Fibroblast of villous mesenchyme (primary cell): ENCODE data around the gene MICAL2. TPM values are rescaled to one million over a fixed set of nuclear protein-coding genes. Genes with fewer than 3 reads are reported as not detected.

Source experiments
- DNase-seq: peaks from one replicate; pipeline ENCODE4 v3.0.0-alpha.2; 2010; ENCODE audit warnings: low read depth
- H3K4me3 ChIP-seq: 2 replicates; pipeline ENCODE4 v1.5.1; 2011; ENCODE audit warnings: low read depth, mild to moderate bottlenecking, low read length
- CTCF ChIP-seq: IDR thresholded peaks from 2 replicates; pipeline ENCODE4 v1.5.1; 2012; ENCODE audit warnings: low read depth, mild to moderate bottlenecking, low read length; ENCODE audit not compliant: insufficient read depth
- total RNA-seq: library from RNA; depleted of rRNA; stranded (reverse); fragments of >200 nt; gene quantifications from 2 replicates; pipeline ENCODE4 v1.2.3, GENCODE V29; 2012

The MICAL2 gene
- total RNA-seq, 1 donor: 164 TPM

GRCh38 chr11:12170984-12171383 lies 60.6 kb downstream of the MICAL2 start:
- DNase-seq: peak; percentile 89
- no peak for TF ChIP-seq CTCF
- no peak overlapping the region for H3K4me3 ChIP-seq

GRCh38 chr11:12171921-12172320 lies 61.5 kb downstream of the MICAL2 start:
- H3K4me3 ChIP-seq: no peak overlapping the region
- no peak for TF ChIP-seq CTCF
- DNase-seq: no peak

GRCh38 chr11:12172493-12173013 lies 62.2 kb downstream of the MICAL2 start:
- no peak for TF ChIP-seq CTCF
- no peak overlapping the region for H3K4me3 ChIP-seq
- DNase-seq: no peak

GRCh38 chr11:12173111-12173510 lies 62.7 kb downstream of the MICAL2 start:
- TF ChIP-seq CTCF: no peak
- no peak overlapping the region for H3K4me3 ChIP-seq
- no peak for DNase-seq

GRCh38 chr11:12174128-12174476 lies 63.7 kb downstream of the MICAL2 start:
- H3K4me3 ChIP-seq: no peak overlapping the region
- DNase-seq: no peak
- no peak for TF ChIP-seq CTCF

GRCh38 chr11:12174477-12175143 lies 64.2 kb downstream of the MICAL2 start:
- DNase-seq: peak; percentile 58
- H3K4me3 ChIP-seq: no peak overlapping the region
- TF ChIP-seq CTCF: no peak

GRCh38 chr11:12175694-12176241 lies 65.4 kb downstream of the MICAL2 start:
- TF ChIP-seq CTCF: no peak
- no peak overlapping the region for H3K4me3 ChIP-seq
- DNase-seq: peak; percentile 90
